GM19240 (cell line): ENCODE results near the gene CCDC97.
"Not testable (repeated sequence)": the region's sequence is repeated elsewhere in the genome, so short reads cannot be mapped to it uniquely, and the experiment has no call there.

Experiments used
- DNase-seq: peaks from one replicate; pipeline ENCODE4 v3.0.0; 2011; ENCODE audit warnings: low spot score; ENCODE audit not compliant: insufficient read length

The CCDC97 gene

GRCh38 chr19:41332468-41332867 is 22.5 kb downstream of the CCDC97 start:
- no peak for DNase-seq

- DNase-seq: no peak
Measured at GRCh38 chr19:41334793-41335192, 24.8 kb downstream of the CCDC97 start.

- no peak for DNase-seq
Measured at GRCh38 chr19:41335467-41335866, 25.5 kb downstream of the CCDC97 start.

GRCh38 chr19:41339936-41340335 is 30.0 kb downstream of the CCDC97 start:
- no peak for DNase-seq

GRCh38 chr19:41341669-41342490 is 31.9 kb downstream of the CCDC97 start:
- no peak for DNase-seq

GRCh38 chr19:41344162-41344561 is 34.2 kb downstream of the CCDC97 start:
- DNase-seq: no peak

- DNase-seq: not testable (repeated sequence)
Measured at GRCh38 chr19:41346916-41347315, 36.9 kb downstream of the CCDC97 start.

- DNase-seq: no peak
Measured at GRCh38 chr19:41350735-41351338, 40.9 kb downstream of the CCDC97 start.

GRCh38 chr19:41351339-41352245 is 41.6 kb downstream of the CCDC97 start:
- DNase-seq: peak; percentile 82

GRCh38 chr19:41352279-41352608 is 42.3 kb downstream of the CCDC97 start:
- DNase-seq: no peak

- no peak for DNase-seq
Measured at GRCh38 chr19:41352609-41353465, 42.9 kb downstream of the CCDC97 start.

GRCh38 chr19:41353466-41354342 is 43.7 kb downstream of the CCDC97 start, which contains the start of gene TGFB1:
Gene TGFB1 (minus strand): TSS chr19:41353922. CDS start chr19:41353044, 878 bp downstream.
- peak; percentile 81 for DNase-seq

- DNase-seq: no peak
Measured at GRCh38 chr19:41354343-41354953, 44.5 kb downstream of the CCDC97 start.

- DNase-seq: no peak
Measured at GRCh38 chr19:41355035-41355434, 45.1 kb downstream of the CCDC97 start.

- no peak for DNase-seq
Measured at GRCh38 chr19:41355802-41356201, 45.8 kb downstream of the CCDC97 start.

GRCh38 chr19:41356984-41357739 is 47.2 kb downstream of the CCDC97 start:
- DNase-seq: no peak

GRCh38 chr19:41357746-41358145 is 47.8 kb downstream of the CCDC97 start:
- DNase-seq: no peak

GRCh38 chr19:41359741-41360140 is 49.8 kb downstream of the CCDC97 start:
- no peak for DNase-seq
